ENCODE data around the gene PTCD1.

DNA sequence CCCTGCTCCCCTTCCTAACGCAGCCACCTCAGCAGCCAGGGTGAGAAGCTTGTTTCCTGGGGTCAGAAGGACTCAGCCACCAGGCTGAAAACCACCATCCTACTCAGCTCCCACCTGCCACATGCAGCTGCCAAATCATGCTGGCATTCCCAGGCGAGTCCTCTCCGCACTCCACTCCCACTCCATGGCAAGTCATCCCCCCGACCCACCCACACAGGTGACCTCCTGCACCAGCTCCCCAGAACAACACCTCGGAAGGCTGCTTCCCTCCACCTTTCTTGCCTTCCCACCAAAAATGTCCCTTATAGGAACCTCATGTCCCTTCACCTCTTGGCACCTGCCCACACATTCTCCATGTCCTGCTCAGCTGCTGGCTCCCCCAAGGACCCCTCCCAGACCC is 34.8 kb downstream of the PTCD1 start:
- no peak for TF ChIP-seq POLR2A (IDR thresholded peaks at IDR 0.05)
- TF ChIP-seq, protein P1, sequence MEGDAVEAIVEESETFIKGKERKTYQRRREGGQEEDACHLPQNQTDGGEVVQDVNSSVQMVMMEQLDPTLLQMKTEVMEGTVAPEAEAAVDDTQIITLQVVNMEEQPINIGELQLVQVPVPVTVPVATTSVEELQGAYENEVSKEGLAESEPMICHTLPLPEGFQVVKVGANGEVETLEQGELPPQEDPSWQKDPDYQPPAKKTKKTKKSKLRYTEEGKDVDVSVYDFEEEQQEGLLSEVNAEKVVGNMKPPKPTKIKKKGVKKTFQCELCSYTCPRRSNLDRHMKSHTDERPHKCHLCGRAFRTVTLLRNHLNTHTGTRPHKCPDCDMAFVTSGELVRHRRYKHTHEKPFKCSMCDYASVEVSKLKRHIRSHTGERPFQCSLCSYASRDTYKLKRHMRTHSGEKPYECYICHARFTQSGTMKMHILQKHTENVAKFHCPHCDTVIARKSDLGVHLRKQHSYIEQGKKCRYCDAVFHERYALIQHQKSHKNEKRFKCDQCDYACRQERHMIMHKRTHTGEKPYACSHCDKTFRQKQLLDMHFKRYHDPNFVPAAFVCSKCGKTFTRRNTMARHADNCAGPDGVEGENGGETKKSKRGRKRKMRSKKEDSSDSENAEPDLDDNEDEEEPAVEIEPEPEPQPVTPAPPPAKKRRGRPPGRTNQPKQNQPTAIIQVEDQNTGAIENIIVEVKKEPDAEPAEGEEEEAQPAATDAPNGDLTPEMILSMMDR (IDR thresholded peaks at IDR 0.05) = no peak
